Testis (tissue), 2 donors: ENCODE measurements around the gene DRG2.

Experiments used
- CTCF ChIP-seq, 3 experiments: fragments of 450-650 bp in 2 of 3; fragments of 200-600 bp in 1 of 3; sonication (generic) in 1 of 3; IDR thresholded peaks; one replicate each; pipeline ENCODE4 v1.5.1; 2016 to 2019; ENCODE audit warnings: antibody characterized with exemption in 3 of 3, mild to moderate bottlenecking in 2 of 3, moderate library complexity in 1 of 3
- POLR2A ChIP-seq: fragments of 450-650 bp; IDR thresholded peaks from one replicate; pipeline ENCODE4 v1.6.1; 2017; ENCODE audit warnings: antibody characterized with exemption, mild to moderate bottlenecking, moderate library complexity

GRCh38 chr17:18044609-18045008, 43.1 kb upstream of the DRG2 start:
- TF ChIP-seq CTCF (IDR thresholded peaks at IDR 0.05) (no peak), POLR2A (no peak)
